Airway epithelial cell (primary cell): ENCODE data around the gene NANOG. TPM values are rescaled to one million over a fixed set of nuclear protein-coding genes. Genes with fewer than 3 reads are reported as not detected.

Source experiments
- total RNA-seq: library from RNA; depleted of rRNA; stranded (reverse); fragments of >200 nt; gene quantifications from 2 replicates; pipeline ENCODE4 v1.2.3, GENCODE V29; 2015

Gene NANOG
- total RNA-seq, result under 0.01 TPM in 1 of 2 replicates, not detected in the other

DNA sequence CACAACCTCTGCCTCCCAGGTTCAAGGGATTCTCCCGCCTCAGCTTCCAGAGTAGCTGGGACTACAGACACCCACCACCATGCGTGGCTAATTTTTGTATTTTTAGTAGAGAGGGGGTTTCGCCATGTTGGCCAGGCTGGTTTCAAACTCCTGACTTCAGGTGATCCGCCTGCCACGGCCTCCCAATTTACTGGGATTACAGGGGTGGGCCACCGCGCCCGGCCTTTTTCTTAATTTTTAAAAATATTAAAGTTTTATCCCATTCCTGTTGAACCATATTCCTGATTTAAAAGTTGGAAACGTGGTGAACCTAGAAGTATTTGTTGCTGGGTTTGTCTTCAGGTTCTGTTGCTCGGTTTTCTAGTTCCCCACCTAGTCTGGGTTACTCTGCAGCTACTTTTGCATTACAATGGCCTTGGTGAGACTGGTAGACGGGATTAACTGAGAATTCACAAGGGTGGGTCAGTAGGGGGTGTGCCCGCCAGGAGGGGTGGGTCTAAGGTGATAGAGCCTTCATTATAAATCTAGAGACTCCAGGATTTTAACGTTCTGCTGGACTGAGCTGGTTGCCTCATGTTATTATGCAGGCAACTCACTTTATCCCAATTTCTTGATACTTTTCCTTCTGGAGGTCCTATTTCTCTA lies at the start of gene NANOG:
Gene NANOG (plus strand): TSS at position 519 of the 645 bp plus-strand sequence. CDS start 213 bp downstream, outside the sequence.

DNA sequence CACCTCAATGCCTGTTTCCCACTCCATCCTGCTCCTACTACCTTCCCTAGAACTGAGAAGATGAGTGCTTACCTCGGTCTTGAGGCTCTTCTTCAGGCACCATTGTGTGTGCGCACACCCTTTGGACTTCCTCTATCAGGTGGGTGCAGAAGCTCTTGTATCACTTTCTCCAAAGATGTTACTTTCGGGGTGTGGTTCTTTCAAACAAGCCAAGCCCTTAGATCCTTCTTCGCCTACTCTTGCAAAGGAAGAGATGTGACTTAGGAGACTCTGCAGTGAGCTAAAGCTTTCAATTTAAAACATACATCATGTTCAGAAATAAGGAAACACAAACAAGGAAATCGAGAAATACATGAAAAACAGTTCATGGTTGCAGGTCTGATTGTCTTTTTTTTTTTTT lies 42.0 kb upstream of the NANOG start, which contains the start of gene CLEC4C:
Gene CLEC4C (minus strand): TSS at position 130 of the 400 bp plus-strand sequence. CDS start 27 bp downstream, at position 103.

Other genes with a start within 250 kb of the NANOG start
- not detected in 2 replicates for gene APOBEC1, start 123.5 kb upstream of the NANOG start, total RNA-seq
- not detected in 2 replicates for gene GDF3, start 93.6 kb upstream of the NANOG start, total RNA-seq
- gene DPPA3, start 78.0 kb upstream of the NANOG start, total RNA-seq, result not detected in 2 replicates
- not detected in 2 replicates for gene CLEC4C, start 42.0 kb upstream of the NANOG start, total RNA-seq
- gene NANOGNB, start 24.2 kb upstream of the NANOG start, total RNA-seq, result not detected in 2 replicates
- gene SLC2A14, start 83.5 kb downstream of the NANOG start, total RNA-seq, result 0.05 TPM in 1 of 2 replicates, not detected in the other
- 11.2 and 14.1 TPM in 2 replicates for gene SLC2A3, start 146.8 kb downstream of the NANOG start, total RNA-seq
- 6.7 and 9.2 TPM in 2 replicates for gene FOXJ2, start 243.3 kb downstream of the NANOG start, total RNA-seq